SK-N-SH (cell line): Measurements from ENCODE around the gene ROBO1. TPM values are rescaled to one million over a fixed set of nuclear protein-coding genes. Genes with fewer than 3 reads are reported as not detected.

Source experiments
- CTCF ChIA-PET: fragments of 300-600, 350-600 bp; formaldehyde crosslinking; extraction: SDS; loops from one replicate; lab custom pipeline; 2021; lab: Yijun Ruan, JAX
- POLR2A ChIA-PET: fragments of 350-600 bp; sonication (Branson Sonifier 250); formaldehyde crosslinking; extraction: SDS; loops from one replicate; lab custom pipeline; 2020; ENCODE audit warnings: antibody characterized with exemption, inconsistent platforms; lab: Yijun Ruan, JAX
- DNase-seq: peaks from one replicate; pipeline ENCODE4 v3.0.0; 2012
- H2AFZ ChIP-seq: fragments of 200-600 bp; sonication (generic); 2 replicates; pipeline ENCODE4 v1.8.1; 2016; ENCODE audit warnings: antibody characterized with exemption, mild to moderate bottlenecking, low read depth
- H3F3A ChIP-seq: fragments of 200-600 bp; sonication (generic); replicated peaks from 2 replicates; pipeline ENCODE3; 2016; ENCODE audit warnings: antibody characterized with exemption, mild to moderate bottlenecking; ENCODE audit not compliant: insufficient read depth
- H3K27ac ChIP-seq, 2 experiments: fragments of 200-500 bp in 1 of 2; fragments of 200-600 bp in 1 of 2; sonication (Bioruptor generic) in 1 of 2; sonication (generic), shearing (Covaris generic) in 1 of 2; 2 replicates each; pipeline versions ENCODE4 v1.5.1 to v1.6.1; 2014 to 2016; ENCODE audit warnings: low read depth in 2 of 2, inconsistent platforms in 1 of 2, low read length in 1 of 2, mild to moderate bottlenecking in 1 of 2, mixed read lengths in 1 of 2
- H3K27me3 ChIP-seq: fragments of 200-600 bp; sonication (generic), shearing (Covaris generic); 2 replicates; pipeline ENCODE4 v1.6.1; 2016; ENCODE audit warnings: mixed run types; ENCODE audit not compliant: insufficient read depth
- H3K36me3 ChIP-seq, 2 experiments: fragments of 200-500 bp in 1 of 2; fragments of 200-600 bp in 1 of 2; sonication (Bioruptor generic) in 1 of 2; sonication (generic) in 1 of 2; replicated peaks in 1 of 2; 2 replicates each; pipeline versions ENCODE3 to v1.5.1; 2014 to 2016; ENCODE audit warnings: low read length in 1 of 2, mild to moderate bottlenecking in 1 of 2; ENCODE audit not compliant: insufficient read depth in 2 of 2, control insufficient read depth in 1 of 2
- H3K4me1 ChIP-seq, 2 experiments: fragments of 200-500 bp in 1 of 2; fragments of 200-600 bp in 1 of 2; sonication (Bioruptor generic) in 1 of 2; sonication (generic), shearing (Covaris generic) in 1 of 2; 2 replicates each; pipeline versions ENCODE4 v1.5.1 to v1.6.1; 2014 to 2016; ENCODE audit warnings: low read depth in 1 of 2, low read length in 1 of 2, mixed run types in 1 of 2; ENCODE audit not compliant: insufficient read depth in 2 of 2, control insufficient read depth in 1 of 2
- H3K4me2 ChIP-seq: fragments of 200-600 bp; sonication (generic), shearing (Covaris generic); 2 replicates; pipeline ENCODE4 v1.6.1; 2017; ENCODE audit warnings: mixed run types
- H3K4me3 ChIP-seq, 2 experiments: fragments of 200-500 bp in 1 of 2; fragments of 200-600 bp in 1 of 2; sonication (Bioruptor generic) in 1 of 2; sonication (generic), shearing (Covaris generic) in 1 of 2; 2 replicates each; pipeline versions ENCODE4 v1.5.1 to v1.8.1; 2014 to 2016; ENCODE audit warnings: low read depth in 2 of 2, inconsistent platforms in 1 of 2, low read length in 1 of 2, mild to moderate bottlenecking in 1 of 2, mixed read lengths in 1 of 2, moderate library complexity in 1 of 2
- H3K79me2 ChIP-seq: fragments of 200-600 bp; sonication (generic); 2 replicates; pipeline ENCODE4 v1.8.1; 2017; ENCODE audit warnings: mild to moderate bottlenecking; ENCODE audit not compliant: insufficient read depth
- H3K9ac ChIP-seq: fragments of 200-600 bp; sonication (generic); 2 replicates; pipeline ENCODE4 v1.6.1; 2017; ENCODE audit warnings: mixed run types
- H3K9me2 ChIP-seq: fragments of 200-600 bp; sonication (generic); 2 replicates; pipeline ENCODE4 v1.6.1; 2017; ENCODE audit warnings: mixed run types
- H3K9me3 ChIP-seq: fragments of 200-600 bp; sonication (generic); 2 replicates; pipeline ENCODE4 v1.6.1; 2017; ENCODE audit warnings: mixed run types, mild to moderate bottlenecking, moderate library complexity
- H4K20me1 ChIP-seq: fragments of 200-600 bp; sonication (generic); 2 replicates; pipeline ENCODE4 v1.6.1; 2017; ENCODE audit warnings: mild to moderate bottlenecking, mixed run types; ENCODE audit not compliant: insufficient read depth
- CTCF ChIP-seq: fragments of 200-600 bp; sonication (generic); IDR thresholded peaks from 2 replicates; pipeline ENCODE4 v1.6.1; 2017; ENCODE audit warnings: antibody characterized with exemption, mild to moderate bottlenecking, moderate library complexity
- FOXM1 ChIP-seq: IDR thresholded peaks from 2 replicates; pipeline ENCODE4 v1.4.0; 2012; ENCODE audit warnings: low read depth, mild to moderate bottlenecking
- GATA2 ChIP-seq: sonication (generic); formaldehyde crosslinking; IDR thresholded peaks from 2 replicates; pipeline ENCODE4 v1.5.0; 2020; ENCODE audit warnings: mild to moderate bottlenecking, missing genetic modification reagents
- JUND ChIP-seq: IDR thresholded peaks from 2 replicates; pipeline ENCODE4 v1.4.0; 2012
- MAX ChIP-seq: IDR thresholded peaks from 2 replicates; pipeline ENCODE4 v1.4.0; 2012; ENCODE audit warnings: low read depth
- MEF2A ChIP-seq: IDR thresholded peaks from 2 replicates; pipeline ENCODE4 v1.4.0; 2012; ENCODE audit warnings: low read depth, borderline replicate concordance
- NFIC ChIP-seq: IDR thresholded peaks from 2 replicates; pipeline ENCODE4 v1.4.0; 2012; ENCODE audit warnings: borderline replicate concordance
- NRF1 ChIP-seq: IDR thresholded peaks from 2 replicates; pipeline ENCODE4 v1.6.1; 2012; ENCODE audit warnings: low read depth, mild to moderate bottlenecking, low read length
- PBX3 ChIP-seq: IDR thresholded peaks from 2 replicates; pipeline ENCODE4; 2012
- POLR2AphosphoS5 ChIP-seq: IDR thresholded peaks from 2 replicates; pipeline ENCODE4 v1.6.1; 2012; ENCODE audit warnings: low read depth, low read length
- RCOR1 ChIP-seq: fragments of 150-350 bp; IDR thresholded peaks from 2 replicates; pipeline ENCODE4 v1.6.1; 2017; ENCODE audit warnings: antibody characterized with exemption, low read length
- REST ChIP-seq: IDR thresholded peaks from 2 replicates; pipeline ENCODE4 v1.6.1; 2012; ENCODE audit warnings: mild to moderate bottlenecking, low read depth, low read length, moderate library complexity
- RFX5 ChIP-seq: IDR thresholded peaks from 2 replicates; pipeline ENCODE4 v1.6.1; 2012; ENCODE audit warnings: mild to moderate bottlenecking, improper control_type of control experiment, low read length
- RXRA ChIP-seq: IDR thresholded peaks from 2 replicates; pipeline ENCODE4 v1.4.0; 2012; ENCODE audit warnings: low read depth, mild to moderate bottlenecking, borderline replicate concordance
- TAF1 ChIP-seq: IDR thresholded peaks from 2 replicates; pipeline ENCODE4 v1.6.1; 2012; ENCODE audit warnings: low read depth, mild to moderate bottlenecking, low read length, moderate library complexity, borderline replicate concordance
- TCF12 ChIP-seq: IDR thresholded peaks from 2 replicates; pipeline ENCODE4 v1.4.0; 2012
- TEAD4 ChIP-seq: IDR thresholded peaks from 2 replicates; pipeline ENCODE4 v1.4.0; 2012; ENCODE audit warnings: mild to moderate bottlenecking, borderline replicate concordance; ENCODE audit not compliant: insufficient read depth
- USF1 ChIP-seq: IDR thresholded peaks from 2 replicates; pipeline ENCODE4 v1.4.0; 2012; ENCODE audit warnings: low read depth, borderline replicate concordance
- USF2 ChIP-seq: fragments of 150-350 bp; IDR thresholded peaks from 2 replicates; pipeline ENCODE4 v1.6.1; 2017; ENCODE audit warnings: antibody characterized with exemption, low read length, low read depth, borderline replicate concordance
- YY1 ChIP-seq: IDR thresholded peaks from 2 replicates; pipeline ENCODE4 v1.4.0; 2012; ENCODE audit warnings: low read depth, mild to moderate bottlenecking
- WGBS: methylation state at CpG from one replicate; pipeline ENCODE4 v1.1.6; 2017; ENCODE audit warnings: low lambda C conversion rate; 5-methylcytosine and 5-hydroxymethylcytosine counted together
- polyA plus RNA-seq, 3 experiments: library from polyadenylated mRNA; depleted of rRNA; stranded (reverse); fragments of >200 nt; gene quantifications; 2 replicates each; pipeline ENCODE4 v1.2.3, GENCODE V29; 2012

The ROBO1 gene
- polyA plus RNA-seq, 1 of the 3 experiments (the other 2 are of a cell fraction), result 22.7 TPM

GRCh38 chr3:79067734-79068133 is 700.1 kb downstream of the ROBO1 start:
- Histone ChIP-seq H4K20me1 (no peaks in the 10 kb centered on the region), H3K79me2 (no peaks in the 10 kb centered on the region), H3K27ac (no peak overlapping the region), H3K4me2 (no peak overlapping the region)
- TF ChIP-seq USF2 (no peak), TCF12 (no peak), GATA2 (no peak), TAF1 (no peak), PBX3 (no peak), YY1 (no peak), USF1 (no peak), RXRA (no peak), NFIC (no peak), JUND (no peak), POLR2AphosphoS5 (no peak), NRF1 (no peak), MEF2A (no peak), RFX5 (no peak), RCOR1 (no peak), REST (no peak), MAX (no peak), TEAD4 (no peak), CTCF (no peak), FOXM1 (no peak)
- TF ChIP-seq, all 33 proteins: peak for 0
- H3K9ac ChIP-seq, result no peak overlapping the region
- H3K9me2 ChIP-seq, result no peaks in the 10 kb centered on the region
- no peak overlapping the region for H2AFZ ChIP-seq
- no peak overlapping the region for H3K4me3 ChIP-seq
- CTCF ChIA-PET, result no interaction called here
- H3K4me1 ChIP-seq, result no peaks in the 10 kb centered on the region; a peak in 1 of 4 replicates
- DNase-seq, result no peak
- H3K36me3 ChIP-seq, result no peaks in the 10 kb centered on the region
- POLR2A ChIA-PET, result no interaction called here
- WGBS, result 63% methylated on average over 1 of the region's 1 CpG
- H3K27me3 ChIP-seq, result no peaks in the 10 kb centered on the region
- no peaks in the 10 kb centered on the region for H3K9me3 ChIP-seq
- no peaks in the 10 kb centered on the region for H3F3A ChIP-seq
